GM23338 (cell line): ENCODE results near the gene TRAM2. TPM values are rescaled to one million over a fixed set of nuclear protein-coding genes. Genes with fewer than 3 reads are reported as not detected.

Source experiments
- ATAC-seq: fragments of 200-7000 bp; cut with Tn5 transposase; 3 replicates; pipeline ENCODE4 v1.9.1; 2020
- DNase-seq: peaks from one replicate; pipeline ENCODE4 v3.0.0-alpha.2; 2015; ENCODE audit warnings: low spot score
- H2AFZ ChIP-seq: fragments of 200-600 bp; sonication (generic); 2 replicates; pipeline ENCODE4 v1.8.0; 2016; ENCODE audit warnings: antibody characterized with exemption, mild to moderate bottlenecking, moderate library complexity
- H3F3A ChIP-seq: fragments of 200-600 bp; sonication (generic); replicated peaks from 2 replicates; pipeline ENCODE4 v1.8.0; 2017; ENCODE audit warnings: antibody characterized with exemption, mixed run types, low read depth
- H3K27ac ChIP-seq: fragments of 200-600 bp; sonication (generic); 2 replicates; pipeline ENCODE4 v1.6.1; 2016; ENCODE audit warnings: low read depth
- H3K27me3 ChIP-seq: fragments of 200-600 bp; sonication (generic); 2 replicates; pipeline ENCODE4 v1.8.0; 2016; ENCODE audit warnings: mild to moderate bottlenecking, mixed run types, moderate library complexity; ENCODE audit not compliant: insufficient read depth
- H3K36me3 ChIP-seq: fragments of 200-600 bp; sonication (generic); 2 replicates; pipeline ENCODE4 v1.8.0; 2016; ENCODE audit warnings: mild to moderate bottlenecking; ENCODE audit not compliant: insufficient read depth
- H3K4me1 ChIP-seq: fragments of 200-600 bp; sonication (generic); 2 replicates; pipeline ENCODE4 v1.8.0; 2016; ENCODE audit warnings: mild to moderate bottlenecking, moderate library complexity; ENCODE audit not compliant: insufficient read depth
- H3K4me2 ChIP-seq: fragments of 200-600 bp; sonication (generic); 2 replicates; pipeline ENCODE4 v1.7.1; 2017; ENCODE audit warnings: mixed run types
- H3K4me3 ChIP-seq: fragments of 200-600 bp; sonication (generic); 2 replicates; pipeline ENCODE4 v1.6.1; 2016; ENCODE audit warnings: mixed run types
- H3K79me2 ChIP-seq: fragments of 200-600 bp; sonication (generic); replicated peaks from 2 replicates; pipeline ENCODE4 v1.8.0; 2017; ENCODE audit warnings: mild to moderate bottlenecking; ENCODE audit not compliant: insufficient read depth
- H3K9me2 ChIP-seq: fragments of 200-600 bp; sonication (generic); 2 replicates; pipeline ENCODE4 v1.8.0; 2017; ENCODE audit not compliant: insufficient read depth
- H4K20me1 ChIP-seq: fragments of 200-600 bp; sonication (generic); replicated peaks from 2 replicates; pipeline ENCODE4 v1.8.0; 2017; ENCODE audit warnings: mild to moderate bottlenecking; ENCODE audit not compliant: insufficient read depth
- H3K27ac Mint-ChIP-seq: 2 replicates; pipeline ENCODE4 v1.8.0; 2020; ENCODE audit warnings: inconsistent platforms, mild to moderate bottlenecking, moderate library complexity, mixed read lengths
- H3K27me3 Mint-ChIP-seq: 3 replicates; pipeline ENCODE4 v1.8.0; 2022; ENCODE audit warnings: low read depth, mild to moderate bottlenecking, moderate library complexity, mixed read lengths, inconsistent platforms; ENCODE audit not compliant: insufficient read depth, poor library complexity
- H3K36me3 Mint-ChIP-seq: 3 replicates; pipeline ENCODE4 v1.8.0; 2021; ENCODE audit warnings: low read depth, mild to moderate bottlenecking, inconsistent platforms, moderate library complexity, mixed read lengths
- H3K4me1 Mint-ChIP-seq: 3 replicates; pipeline ENCODE4 v1.8.0; 2020; ENCODE audit warnings: mild to moderate bottlenecking, inconsistent platforms, mixed read lengths
- H3K4me3 Mint-ChIP-seq: 3 replicates; pipeline ENCODE4 v1.8.0; 2021; ENCODE audit warnings: moderate library complexity, mild to moderate bottlenecking, inconsistent platforms, mixed read lengths
- H3K9me3 Mint-ChIP-seq: 3 replicates; pipeline ENCODE4 v1.8.0; 2020; ENCODE audit warnings: moderate library complexity, mild to moderate bottlenecking, inconsistent platforms, mixed read lengths
- CREB1 ChIP-seq: fragments of 250-450 bp; sonication (Bioruptor Pico); IDR thresholded peaks from 2 replicates; pipeline ENCODE4 v1.5.0; 2020; ENCODE audit warnings: low read depth, mild to moderate bottlenecking, moderate library complexity
- EZH2 ChIP-seq: fragments of 200-600 bp; sonication (generic); IDR thresholded peaks from one replicate; pipeline ENCODE4 v1.8.0; 2017; ENCODE audit warnings: antibody characterized with exemption, mild to moderate bottlenecking, low read depth; ENCODE audit not compliant: unreplicated experiment
- EZH2phosphoT487 ChIP-seq: fragments of 200-600 bp; sonication (generic); IDR thresholded peaks from one replicate; pipeline ENCODE4 v1.8.1; 2018; ENCODE audit warnings: antibody characterized with exemption; ENCODE audit not compliant: unreplicated experiment
- JUNB ChIP-seq: IDR thresholded peaks from one replicate; pipeline ENCODE4 v1.6.1; 2016; ENCODE audit warnings: antibody characterized with exemption; ENCODE audit not compliant: unreplicated experiment
- NANOG ChIP-seq: IDR thresholded peaks from 2 replicates; pipeline ENCODE4 v1.6.1; 2016; ENCODE audit warnings: antibody characterized with exemption, borderline replicate concordance
- POLR2AphosphoS5 ChIP-seq: IDR thresholded peaks from 2 replicates; pipeline ENCODE4 v1.6.1; 2016; ENCODE audit warnings: antibody characterized with exemption, low read depth
- STAT1 ChIP-seq: IDR thresholded peaks from one replicate; pipeline ENCODE4 v1.6.1; 2016; ENCODE audit warnings: antibody characterized with exemption; ENCODE audit not compliant: unreplicated experiment
- ZNF114 ChIP-seq: fragments of 250-450 bp; sonication (Bioruptor Pico); IDR thresholded peaks from 2 replicates; pipeline ENCODE4 v1.5.0; 2020; ENCODE audit warnings: mild to moderate bottlenecking, moderate library complexity
- ZNF331 ChIP-seq: fragments of 250-450 bp; sonication (Bioruptor Pico); IDR thresholded peaks from 2 replicates; pipeline ENCODE4 v1.5.0; 2020; ENCODE audit warnings: low read depth, mild to moderate bottlenecking, moderate library complexity
- polyA plus RNA-seq: library from polyadenylated mRNA; unstranded; fragments of >200 nt; fragmentation: Nextera tagmentation; extraction: Ambion mirVana; gene quantifications from 2 replicates; pipeline ENCODE4 v1.2.1, GENCODE V29; 2016
- total RNA-seq: library from RNA; depleted of rRNA; stranded (reverse); fragments of >200 nt; shearing (Covaris generic); gene quantifications from 2 replicates; pipeline ENCODE4 v1.2.3, GENCODE V29; 2014
- TF ChIP-seq, protein P1 (sequence below): IDR thresholded peaks from one replicate; pipeline ENCODE4 v1.6.1; 2018; ENCODE audit warnings: antibody characterized with exemption; ENCODE audit not compliant: unreplicated experiment
- TF ChIP-seq, protein P2 (sequence below), 2 experiments: fragments of 200-600 bp in 1 of 2; sonication (generic) in 1 of 2; conservative IDR thresholded peaks; 2 replicates each; pipeline versions ENCODE4 v1.5.1 to v1.6.1; 2016 to 2017; ENCODE audit warnings: antibody characterized with exemption in 2 of 2, low read depth in 2 of 2, mild to moderate bottlenecking in 2 of 2, moderate library complexity in 1 of 2
- TF ChIP-seq, protein P3 (sequence below): IDR thresholded peaks from 2 replicates; pipeline ENCODE4 v1.6.1; 2016; ENCODE audit warnings: antibody characterized with exemption
- TF ChIP-seq, protein P4 (sequence below): fragments of 250-450 bp; sonication (Bioruptor Pico); IDR thresholded peaks from 2 replicates; pipeline ENCODE4 v1.5.0; 2020; ENCODE audit warnings: mild to moderate bottlenecking, moderate library complexity

Gene TRAM2
- total and polyA plus RNA-seq, 2 experiments from 2014 or later = 4.0 to 14.0 TPM

DNA sequence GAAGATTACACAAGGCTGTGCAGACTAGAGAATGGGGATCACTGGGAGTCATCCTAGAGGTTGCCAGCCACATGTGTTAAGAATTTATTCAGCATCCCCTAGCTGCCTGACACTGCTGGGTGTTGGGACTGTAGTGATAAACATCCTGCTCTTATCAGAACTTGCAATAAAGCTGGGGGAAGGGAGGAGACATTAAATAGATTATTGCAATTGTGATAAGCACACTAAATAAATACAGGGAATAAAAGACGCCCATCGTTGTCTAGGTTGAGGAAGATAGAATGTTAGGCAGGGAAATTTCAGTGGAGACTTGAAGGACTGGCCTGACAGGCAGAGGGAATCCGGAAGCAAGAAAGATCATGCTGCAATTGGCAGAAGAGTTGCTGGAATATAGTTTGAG, 33.2 kb upstream of the TRAM2 start:
- Histone ChIP-seq H3F3A (no peaks in the 10 kb centered on the region), H4K20me1 (no peaks in the 10 kb centered on the region), H3K27me3 (no peaks in the 10 kb centered on the region), H3K9me2 (0 out of 2 replicates have a peak, but pooled peaks cover 4% of the 10 kb centered on the region), H3K36me3 (no peaks in the 10 kb centered on the region), H2AFZ (no peak overlapping the region), H3K4me3 (no peak overlapping the region), H3K4me2 (no peak overlapping the region), H3K79me2 (no peaks in the 10 kb centered on the region), H3K27ac (no peak overlapping the region), H3K4me1 (peaks cover 12% of the 10 kb centered on the region; the same call in 1 of the 2 replicates)
- TF ChIP-seq, protein P1, sequence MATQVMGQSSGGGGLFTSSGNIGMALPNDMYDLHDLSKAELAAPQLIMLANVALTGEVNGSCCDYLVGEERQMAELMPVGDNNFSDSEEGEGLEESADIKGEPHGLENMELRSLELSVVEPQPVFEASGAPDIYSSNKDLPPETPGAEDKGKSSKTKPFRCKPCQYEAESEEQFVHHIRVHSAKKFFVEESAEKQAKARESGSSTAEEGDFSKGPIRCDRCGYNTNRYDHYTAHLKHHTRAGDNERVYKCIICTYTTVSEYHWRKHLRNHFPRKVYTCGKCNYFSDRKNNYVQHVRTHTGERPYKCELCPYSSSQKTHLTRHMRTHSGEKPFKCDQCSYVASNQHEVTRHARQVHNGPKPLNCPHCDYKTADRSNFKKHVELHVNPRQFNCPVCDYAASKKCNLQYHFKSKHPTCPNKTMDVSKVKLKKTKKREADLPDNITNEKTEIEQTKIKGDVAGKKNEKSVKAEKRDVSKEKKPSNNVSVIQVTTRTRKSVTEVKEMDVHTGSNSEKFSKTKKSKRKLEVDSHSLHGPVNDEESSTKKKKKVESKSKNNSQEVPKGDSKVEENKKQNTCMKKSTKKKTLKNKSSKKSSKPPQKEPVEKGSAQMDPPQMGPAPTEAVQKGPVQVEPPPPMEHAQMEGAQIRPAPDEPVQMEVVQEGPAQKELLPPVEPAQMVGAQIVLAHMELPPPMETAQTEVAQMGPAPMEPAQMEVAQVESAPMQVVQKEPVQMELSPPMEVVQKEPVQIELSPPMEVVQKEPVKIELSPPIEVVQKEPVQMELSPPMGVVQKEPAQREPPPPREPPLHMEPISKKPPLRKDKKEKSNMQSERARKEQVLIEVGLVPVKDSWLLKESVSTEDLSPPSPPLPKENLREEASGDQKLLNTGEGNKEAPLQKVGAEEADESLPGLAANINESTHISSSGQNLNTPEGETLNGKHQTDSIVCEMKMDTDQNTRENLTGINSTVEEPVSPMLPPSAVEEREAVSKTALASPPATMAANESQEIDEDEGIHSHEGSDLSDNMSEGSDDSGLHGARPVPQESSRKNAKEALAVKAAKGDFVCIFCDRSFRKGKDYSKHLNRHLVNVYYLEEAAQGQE = no peak
- TF ChIP-seq, protein P2, sequence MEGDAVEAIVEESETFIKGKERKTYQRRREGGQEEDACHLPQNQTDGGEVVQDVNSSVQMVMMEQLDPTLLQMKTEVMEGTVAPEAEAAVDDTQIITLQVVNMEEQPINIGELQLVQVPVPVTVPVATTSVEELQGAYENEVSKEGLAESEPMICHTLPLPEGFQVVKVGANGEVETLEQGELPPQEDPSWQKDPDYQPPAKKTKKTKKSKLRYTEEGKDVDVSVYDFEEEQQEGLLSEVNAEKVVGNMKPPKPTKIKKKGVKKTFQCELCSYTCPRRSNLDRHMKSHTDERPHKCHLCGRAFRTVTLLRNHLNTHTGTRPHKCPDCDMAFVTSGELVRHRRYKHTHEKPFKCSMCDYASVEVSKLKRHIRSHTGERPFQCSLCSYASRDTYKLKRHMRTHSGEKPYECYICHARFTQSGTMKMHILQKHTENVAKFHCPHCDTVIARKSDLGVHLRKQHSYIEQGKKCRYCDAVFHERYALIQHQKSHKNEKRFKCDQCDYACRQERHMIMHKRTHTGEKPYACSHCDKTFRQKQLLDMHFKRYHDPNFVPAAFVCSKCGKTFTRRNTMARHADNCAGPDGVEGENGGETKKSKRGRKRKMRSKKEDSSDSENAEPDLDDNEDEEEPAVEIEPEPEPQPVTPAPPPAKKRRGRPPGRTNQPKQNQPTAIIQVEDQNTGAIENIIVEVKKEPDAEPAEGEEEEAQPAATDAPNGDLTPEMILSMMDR (conservative IDR thresholded peaks at IDR 0.05; ENCODE audit: low read depth in 2 of 2) = no peak
- TF ChIP-seq JUNB (no peak), CREB1 (CRISPR knock-in tag) (no peak), ZNF114 (CRISPR knock-in tag) (no peak), EZH2 (no peak), EZH2phosphoT487 (no peak), ZNF331 (CRISPR knock-in tag) (no peak), STAT1 (no peak), POLR2AphosphoS5 (no peak), NANOG (no peak)
- TF ChIP-seq, protein P3, sequence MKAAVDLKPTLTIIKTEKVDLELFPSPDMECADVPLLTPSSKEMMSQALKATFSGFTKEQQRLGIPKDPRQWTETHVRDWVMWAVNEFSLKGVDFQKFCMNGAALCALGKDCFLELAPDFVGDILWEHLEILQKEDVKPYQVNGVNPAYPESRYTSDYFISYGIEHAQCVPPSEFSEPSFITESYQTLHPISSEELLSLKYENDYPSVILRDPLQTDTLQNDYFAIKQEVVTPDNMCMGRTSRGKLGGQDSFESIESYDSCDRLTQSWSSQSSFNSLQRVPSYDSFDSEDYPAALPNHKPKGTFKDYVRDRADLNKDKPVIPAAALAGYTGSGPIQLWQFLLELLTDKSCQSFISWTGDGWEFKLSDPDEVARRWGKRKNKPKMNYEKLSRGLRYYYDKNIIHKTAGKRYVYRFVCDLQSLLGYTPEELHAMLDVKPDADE = no peak
- TF ChIP-seq, protein P4, sequence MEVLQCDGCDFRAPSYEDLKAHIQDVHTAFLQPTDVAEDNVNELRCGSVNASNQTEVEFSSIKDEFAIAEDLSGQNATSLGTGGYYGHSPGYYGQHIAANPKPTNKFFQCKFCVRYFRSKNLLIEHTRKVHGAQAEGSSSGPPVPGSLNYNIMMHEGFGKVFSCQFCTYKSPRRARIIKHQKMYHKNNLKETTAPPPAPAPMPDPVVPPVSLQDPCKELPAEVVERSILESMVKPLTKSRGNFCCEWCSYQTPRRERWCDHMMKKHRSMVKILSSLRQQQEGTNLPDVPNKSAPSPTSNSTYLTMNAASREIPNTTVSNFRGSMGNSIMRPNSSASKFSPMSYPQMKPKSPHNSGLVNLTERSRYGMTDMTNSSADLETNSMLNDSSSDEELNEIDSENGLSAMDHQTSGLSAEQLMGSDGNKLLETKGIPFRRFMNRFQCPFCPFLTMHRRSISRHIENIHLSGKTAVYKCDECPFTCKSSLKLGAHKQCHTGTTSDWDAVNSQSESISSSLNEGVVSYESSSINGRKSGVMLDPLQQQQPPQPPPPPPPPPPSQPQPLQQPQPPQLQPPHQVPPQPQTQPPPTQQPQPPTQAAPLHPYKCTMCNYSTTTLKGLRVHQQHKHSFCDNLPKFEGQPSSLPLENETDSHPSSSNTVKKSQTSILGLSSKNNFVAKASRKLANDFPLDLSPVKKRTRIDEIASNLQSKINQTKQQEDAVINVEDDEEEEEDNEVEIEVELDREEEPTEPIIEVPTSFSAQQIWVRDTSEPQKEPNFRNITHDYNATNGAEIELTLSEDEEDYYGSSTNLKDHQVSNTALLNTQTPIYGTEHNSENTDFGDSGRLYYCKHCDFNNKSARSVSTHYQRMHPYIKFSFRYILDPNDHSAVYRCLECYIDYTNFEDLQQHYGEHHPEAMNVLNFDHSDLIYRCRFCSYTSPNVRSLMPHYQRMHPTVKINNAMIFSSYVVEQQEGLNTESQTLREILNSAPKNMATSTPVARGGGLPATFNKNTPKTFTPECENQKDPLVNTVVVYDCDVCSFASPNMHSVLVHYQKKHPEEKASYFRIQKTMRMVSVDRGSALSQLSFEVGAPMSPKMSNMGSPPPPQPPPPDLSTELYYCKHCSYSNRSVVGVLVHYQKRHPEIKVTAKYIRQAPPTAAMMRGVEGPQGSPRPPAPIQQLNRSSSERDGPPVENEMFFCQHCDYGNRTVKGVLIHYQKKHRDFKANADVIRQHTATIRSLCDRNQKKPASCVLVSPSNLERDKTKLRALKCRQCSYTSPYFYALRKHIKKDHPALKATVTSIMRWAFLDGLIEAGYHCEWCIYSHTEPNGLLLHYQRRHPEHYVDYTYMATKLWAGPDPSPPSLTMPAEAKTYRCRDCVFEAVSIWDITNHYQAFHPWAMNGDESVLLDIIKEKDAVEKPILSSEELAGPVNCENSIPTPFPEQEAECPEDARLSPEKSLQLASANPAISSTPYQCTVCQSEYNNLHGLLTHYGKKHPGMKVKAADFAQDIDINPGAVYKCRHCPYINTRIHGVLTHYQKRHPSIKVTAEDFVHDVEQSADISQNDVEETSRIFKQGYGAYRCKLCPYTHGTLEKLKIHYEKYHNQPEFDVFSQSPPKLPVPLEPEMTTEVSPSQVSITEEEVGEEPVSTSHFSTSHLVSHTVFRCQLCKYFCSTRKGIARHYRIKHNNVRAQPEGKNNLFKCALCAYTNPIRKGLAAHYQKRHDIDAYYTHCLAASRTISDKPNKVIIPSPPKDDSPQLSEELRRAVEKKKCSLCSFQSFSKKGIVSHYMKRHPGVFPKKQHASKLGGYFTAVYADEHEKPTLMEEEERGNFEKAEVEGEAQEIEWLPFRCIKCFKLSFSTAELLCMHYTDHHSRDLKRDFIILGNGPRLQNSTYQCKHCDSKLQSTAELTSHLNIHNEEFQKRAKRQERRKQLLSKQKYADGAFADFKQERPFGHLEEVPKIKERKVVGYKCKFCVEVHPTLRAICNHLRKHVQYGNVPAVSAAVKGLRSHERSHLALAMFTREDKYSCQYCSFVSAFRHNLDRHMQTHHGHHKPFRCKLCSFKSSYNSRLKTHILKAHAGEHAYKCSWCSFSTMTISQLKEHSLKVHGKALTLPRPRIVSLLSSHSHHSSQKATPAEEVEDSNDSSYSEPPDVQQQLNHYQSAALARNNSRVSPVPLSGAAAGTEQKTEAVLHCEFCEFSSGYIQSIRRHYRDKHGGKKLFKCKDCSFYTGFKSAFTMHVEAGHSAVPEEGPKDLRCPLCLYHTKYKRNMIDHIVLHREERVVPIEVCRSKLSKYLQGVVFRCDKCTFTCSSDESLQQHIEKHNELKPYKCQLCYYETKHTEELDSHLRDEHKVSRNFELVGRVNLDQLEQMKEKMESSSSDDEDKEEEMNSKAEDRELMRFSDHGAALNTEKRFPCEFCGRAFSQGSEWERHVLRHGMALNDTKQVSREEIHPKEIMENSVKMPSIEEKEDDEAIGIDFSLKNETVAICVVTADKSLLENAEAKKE (CRISPR knock-in tag) = no peak
- DNase-seq (no peak), ATAC-seq (no peak)
- Mint-ChIP-seq H3K36me3 (no peaks in the 10 kb centered on the region), H3K4me3 (no peak overlapping the region), H3K27ac (no peak overlapping the region), H3K4me1 (peaks cover 10% of the 10 kb centered on the region), H3K9me3 (no peaks in the 10 kb centered on the region; the same call in 2 of the 3 replicates), H3K27me3 (no peaks in the 10 kb centered on the region)
